ENCODE measurements around the gene SLC37A1. TPM values are rescaled to one million over a fixed set of nuclear protein-coding genes. Genes with fewer than 3 reads are reported as not detected.
A peak's percentile ranks its signal among the peaks of the same experiment; 100 is the strongest.

Gene SLC37A1
- total RNA-seq, 6 donors from 2014 or later = 20.8 to 70.2 (median 36.8) TPM

DNA sequence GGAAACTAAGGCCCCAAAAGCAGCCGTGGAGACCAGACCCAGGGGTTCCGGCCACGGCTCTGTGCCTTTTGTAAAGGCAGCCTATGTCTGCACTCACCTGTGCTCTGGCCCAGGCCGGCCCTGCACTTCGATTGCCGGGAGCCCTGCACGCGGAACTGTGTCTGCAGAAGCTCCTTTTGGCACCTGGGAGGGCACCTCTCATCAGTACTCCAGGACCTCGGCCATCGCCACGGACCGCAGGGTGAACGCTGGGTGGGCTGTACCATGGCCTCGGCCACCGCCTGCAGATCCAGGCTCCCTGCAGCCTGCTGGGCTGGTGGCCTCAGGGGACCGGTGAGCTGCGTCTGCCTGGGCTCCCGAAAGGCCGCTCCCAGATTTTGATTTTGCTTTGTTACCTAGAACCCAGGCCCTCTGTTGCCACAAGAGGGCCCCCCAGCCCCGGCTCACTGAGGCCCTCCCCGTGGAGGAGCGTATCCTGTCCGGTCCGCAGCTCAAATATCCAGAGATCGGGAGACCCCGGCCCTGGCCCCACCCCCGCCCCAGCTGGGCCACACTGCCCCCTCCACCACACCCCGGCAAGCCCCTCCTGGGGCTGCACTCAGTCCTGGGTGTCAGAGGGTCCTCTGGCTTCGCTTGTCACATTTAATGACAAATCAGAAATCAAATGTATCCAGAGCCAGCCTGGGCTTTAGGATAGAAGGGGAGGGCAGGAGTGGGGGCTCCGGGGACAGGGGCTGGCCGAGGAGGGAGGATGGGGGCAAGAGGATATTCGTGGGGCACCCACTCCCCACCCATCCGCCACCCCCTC lies 79.6 kb downstream of the SLC37A1 start:
- H3K27ac ChIP-seq = no peak overlapping the region
- 39 to 59% methylated on average over 15 to 28 of the region's 33 CpGs for WGBS, 2 donors
- H3K4me3 ChIP-seq = peak overlapping the region in 1 of 4 donors; percentile 3
- DNase-seq (peak; percentile 65 to 90), ATAC-seq (ENCODE audit: low FRiP score in 2 of 2) (peak; percentile 86)
- peaks cover 6 to 10% (median 9%) of the 10 kb centered on the region in 4 donors for H3K4me1 ChIP-seq
- no peaks in the 10 kb centered on the region for H3K27me3 ChIP-seq
- TF ChIP-seq POLR2A (IDR thresholded peaks at IDR 0.05) (no peak), CTCF (IDR thresholded peaks at IDR 0.05) (peak; percentile 64 to 79 (median 68)), POLR2AphosphoS5 (IDR thresholded peaks at IDR 0.05) (no peak), EP300 (IDR thresholded peaks at IDR 0.05) (no peak)
- H3K36me3 ChIP-seq = no peaks in the 10 kb centered on the region
- no peaks in the 10 kb centered on the region for H3K9me3 ChIP-seq

DNA sequence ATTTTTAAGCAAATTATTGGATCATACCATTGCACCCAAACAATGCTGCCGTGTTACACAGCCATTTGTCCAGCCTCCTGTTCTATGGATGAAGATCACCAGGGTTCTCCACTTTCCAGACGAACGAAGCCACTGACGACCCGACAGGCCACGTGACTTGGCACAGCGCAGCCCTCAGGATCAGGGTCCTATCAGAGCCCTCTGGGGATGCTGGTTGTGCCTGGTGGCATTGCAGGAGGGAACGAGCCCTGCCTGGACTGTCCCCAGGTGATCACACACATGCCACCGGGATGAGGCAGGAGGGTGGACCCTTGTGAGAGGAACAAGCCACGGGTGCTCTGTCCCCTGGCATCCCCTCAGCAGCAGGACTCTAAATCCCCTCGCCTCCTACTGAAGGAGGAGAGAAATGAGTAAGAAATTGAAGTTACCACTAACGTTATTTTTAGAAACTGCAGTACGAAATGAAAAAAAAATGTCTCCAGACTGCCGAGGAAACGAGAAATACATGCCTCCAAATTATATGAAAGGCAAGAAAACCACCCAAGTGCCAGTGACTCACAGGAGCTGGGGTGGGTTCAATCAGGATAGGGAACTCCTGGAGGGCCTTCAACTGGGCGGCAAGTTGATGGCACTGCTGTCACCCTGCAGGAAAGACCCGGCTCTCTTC lies 81.1 kb downstream of the SLC37A1 start:
- TF ChIP-seq CTCF (IDR thresholded peaks at IDR 0.05) = no peak
- no peak for TF ChIP-seq POLR2AphosphoS5 (IDR thresholded peaks at IDR 0.05)
- TF ChIP-seq EP300 (IDR thresholded peaks at IDR 0.05) = no peak
- no peak for TF ChIP-seq POLR2A (IDR thresholded peaks at IDR 0.05)
- Histone ChIP-seq H3K27me3 (no peaks in the 10 kb centered on the region), H3K27ac (no peak overlapping the region), H3K36me3 (no peaks in the 10 kb centered on the region), H3K4me3 (no peak overlapping the region), H3K9me3 (no peaks in the 10 kb centered on the region), H3K4me1 (peaks cover 6 to 10% (median 9%) of the 10 kb centered on the region in 4 donors)
- ATAC-seq (ENCODE audit: low FRiP score in 2 of 2) (no peak), DNase-seq (peak in 1 of 2 donors; percentile 12)
- WGBS, 2 donors = 77 to 79% methylated on average over 14 to 17 of the region's 17 CpGs

- no peak for ATAC-seq (ENCODE audit: low FRiP score in 2 of 2)
- Histone ChIP-seq H3K27me3 (no peaks in the 10 kb centered on the region), H3K9me3 (no peaks in the 10 kb centered on the region), H3K27ac (no peak overlapping the region), H3K4me1 (peaks cover 6 to 10% (median 9%) of the 10 kb centered on the region in 4 donors), H3K4me3 (no peak overlapping the region), H3K36me3 (no peaks in the 10 kb centered on the region)
- WGBS, 2 donors = 90 to 94% methylated on average over 8 to 16 of the region's 25 CpGs
- peak in 1 of 2 donors; percentile 7 for DNase-seq
- TF ChIP-seq EP300 (IDR thresholded peaks at IDR 0.05) (no peak), POLR2AphosphoS5 (IDR thresholded peaks at IDR 0.05) (no peak), POLR2A (IDR thresholded peaks at IDR 0.05) (no peak), CTCF (IDR thresholded peaks at IDR 0.05) (no peak)
These were observed 81.9 kb downstream of the SLC37A1 start for GRCh38 chr21:42595283-42596187.

GRCh38 chr21:42596657-42597056 lies 83.0 kb downstream of the SLC37A1 start:
- no peak overlapping the region for H3K4me3 ChIP-seq
- 78 to 83% methylated on average over 2 of the region's 2 CpGs for WGBS, 2 donors
- ATAC-seq (ENCODE audit: low FRiP score in 2 of 2) (no peak), DNase-seq (peak in 1 of 2 donors; percentile 7)
- H3K36me3 ChIP-seq = no peaks in the 10 kb centered on the region
- H3K4me1 ChIP-seq = peaks cover 6 to 10% (median 9%) of the 10 kb centered on the region in 4 donors
- no peaks in the 10 kb centered on the region for H3K9me3 ChIP-seq
- no peaks in the 10 kb centered on the region for H3K27me3 ChIP-seq
- TF ChIP-seq CTCF (IDR thresholded peaks at IDR 0.05) = no peak
- TF ChIP-seq EP300 (IDR thresholded peaks at IDR 0.05) = no peak
- TF ChIP-seq POLR2A (IDR thresholded peaks at IDR 0.05) = no peak
- no peak for TF ChIP-seq POLR2AphosphoS5 (IDR thresholded peaks at IDR 0.05)
- H3K27ac ChIP-seq = no peak overlapping the region
